ENCODE results near the gene TRIM39.
"Not testable (repeated sequence)": the region's sequence is repeated elsewhere in the genome, so short reads cannot be mapped to it uniquely, and the experiment has no call there.

The TRIM39 gene

DNA sequence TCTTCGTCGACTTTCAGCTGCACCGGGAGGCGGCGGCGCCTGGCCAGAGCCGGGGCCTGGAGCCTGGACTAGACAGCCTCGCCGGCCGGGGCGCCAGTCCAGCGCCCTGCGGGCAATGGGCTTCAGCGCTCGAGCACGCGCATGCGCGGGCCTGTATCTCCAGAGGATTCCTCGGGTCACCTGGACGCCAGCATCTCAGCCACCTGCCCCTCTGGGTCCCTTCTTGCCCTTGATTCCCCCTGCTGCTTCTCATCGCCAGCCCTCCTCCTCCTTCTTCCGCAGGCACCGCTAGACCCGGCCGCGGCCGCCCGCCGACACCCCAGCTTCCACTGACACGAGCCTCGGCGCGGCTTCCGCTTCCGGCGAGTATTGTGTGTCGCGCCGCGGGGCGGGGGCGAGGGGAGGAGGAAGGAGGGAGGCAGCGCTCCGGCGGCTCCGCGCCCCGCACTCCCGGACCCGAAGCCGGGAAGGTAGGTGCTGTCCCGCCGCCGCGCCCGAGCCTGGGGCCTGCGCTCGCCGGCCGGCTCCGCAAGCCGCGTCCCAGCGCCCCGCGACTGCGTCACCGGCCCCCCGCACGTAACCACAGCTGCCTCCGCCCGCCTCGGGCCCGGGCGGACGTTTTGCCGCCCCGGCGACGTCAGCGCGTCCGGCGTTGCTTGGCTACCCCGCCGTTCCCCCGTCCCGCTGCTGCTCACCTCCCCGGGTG is at the start of gene TRIM39:
Gene TRIM39 (plus strand): TSS at position 402 of the 706 bp plus-strand sequence. CDS start 2,391 bp downstream, outside the sequence.
- peak; percentile 68 to 95 (median 90) for DNase-seq
- intact Hi-C loops (cut with DNase I), result loop anchor here (2.0 kb wide), 1 partner anchor 18 kb away; the partner anchor contains the start of gene RPP21

DNA sequence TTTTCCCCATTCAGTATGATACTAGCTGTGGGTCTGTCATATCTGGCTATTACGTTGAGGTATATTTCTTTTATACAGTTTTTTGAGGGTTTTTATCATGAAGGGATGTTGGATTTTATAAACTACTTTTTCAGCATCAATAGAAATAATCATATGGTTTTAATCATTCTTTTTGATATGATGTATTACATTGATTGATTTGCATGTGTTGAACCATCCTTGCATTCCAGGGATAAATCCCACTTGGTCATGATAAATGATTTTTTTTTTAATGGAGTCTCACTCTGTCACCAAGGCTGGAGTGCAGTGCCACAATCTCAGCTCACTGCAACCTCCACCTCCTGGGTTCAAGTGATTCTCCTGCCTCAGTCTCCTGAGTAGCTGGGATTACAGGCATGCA is 45.7 kb upstream of the TRIM39 start:
- intact Hi-C loops (cut with DNase I); DNase-seq: not testable (repeated sequence)

DNA sequence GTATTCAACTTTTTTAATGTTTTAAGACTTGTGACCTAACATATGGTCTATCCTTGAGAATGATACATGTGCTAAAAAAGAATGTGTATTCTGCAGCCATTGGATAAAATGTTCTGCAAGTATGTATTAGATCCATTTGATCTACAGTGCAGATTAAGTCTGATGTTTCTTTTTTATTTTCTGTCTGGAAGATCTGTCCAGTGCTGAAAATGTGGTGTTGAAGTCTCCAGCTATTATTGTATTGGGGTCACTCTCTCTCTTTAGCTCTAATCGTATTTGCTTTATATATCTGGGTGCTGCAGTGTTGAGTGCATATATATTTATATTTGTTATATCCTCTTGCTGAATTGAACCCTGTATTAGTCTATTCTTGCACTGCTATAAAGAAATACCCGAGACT is 44.2 kb upstream of the TRIM39 start:
- intact Hi-C loops (cut with DNase I), result no loop called here
- DNase-seq, result no peak

DNA sequence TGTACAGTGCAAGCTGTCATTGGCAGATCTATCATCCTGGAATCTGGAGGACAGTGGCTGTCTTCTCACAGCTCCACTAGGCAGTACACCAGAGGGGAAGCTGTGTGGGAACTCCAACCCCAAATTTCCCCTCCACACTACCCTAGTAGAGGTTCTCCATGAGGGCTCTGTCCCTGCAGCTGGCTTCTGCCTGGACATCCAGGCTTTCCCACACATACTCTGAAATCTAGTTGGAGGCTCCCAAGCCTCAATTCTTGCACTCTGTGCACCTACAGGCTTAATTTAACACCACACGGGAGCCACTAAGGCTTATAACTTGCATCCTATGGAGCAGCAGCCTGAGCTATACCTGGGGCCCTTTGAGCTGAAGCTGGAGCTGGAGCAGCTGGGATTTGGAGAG is 43.0 kb upstream of the TRIM39 start:
- intact Hi-C loops (cut with DNase I), result no loop called here
- DNase-seq, result no peak

DNA sequence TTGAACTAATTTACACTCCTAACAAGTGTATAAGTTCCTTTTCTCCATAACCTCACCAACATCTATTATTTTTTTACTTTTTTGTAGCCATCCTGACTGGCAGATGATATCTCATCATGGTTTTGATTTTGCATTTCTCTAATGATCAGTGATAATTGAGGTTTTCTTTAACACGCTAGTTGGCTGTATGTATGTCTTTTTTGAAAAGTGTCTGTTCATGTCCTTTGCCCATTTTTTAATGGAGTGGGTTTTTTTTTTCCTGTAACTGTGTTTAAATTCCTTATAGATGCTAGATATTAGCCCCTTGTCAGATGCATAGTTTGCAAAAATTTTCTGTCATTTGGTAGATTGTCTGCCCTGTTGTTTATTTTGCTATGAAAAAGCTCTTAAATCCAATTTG is 39.6 kb upstream of the TRIM39 start:
- intact Hi-C loops (cut with DNase I), result no loop called here
- DNase-seq, result no peak

DNA sequence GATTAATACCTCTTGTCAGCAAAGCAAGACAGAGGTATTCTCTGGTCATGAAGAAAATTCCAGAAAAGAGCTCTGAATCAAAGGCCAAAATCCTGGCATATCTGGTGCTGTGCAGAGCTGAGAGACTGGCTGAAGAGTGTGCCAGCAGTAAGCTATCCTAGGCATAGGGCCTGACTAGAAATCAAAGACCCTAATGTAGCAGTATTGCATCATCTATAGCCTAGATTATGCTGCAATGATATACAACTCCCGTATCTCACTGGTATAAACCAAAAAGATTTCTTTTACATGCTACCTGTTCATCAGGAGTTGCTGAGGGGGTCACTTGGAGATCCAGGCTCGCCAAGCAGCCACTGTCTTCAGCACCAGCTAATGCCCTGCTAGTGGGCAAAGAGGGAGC is 30.9 kb upstream of the TRIM39 start:
- no peak for DNase-seq
- intact Hi-C loops (cut with DNase I), result no loop called here

DNA sequence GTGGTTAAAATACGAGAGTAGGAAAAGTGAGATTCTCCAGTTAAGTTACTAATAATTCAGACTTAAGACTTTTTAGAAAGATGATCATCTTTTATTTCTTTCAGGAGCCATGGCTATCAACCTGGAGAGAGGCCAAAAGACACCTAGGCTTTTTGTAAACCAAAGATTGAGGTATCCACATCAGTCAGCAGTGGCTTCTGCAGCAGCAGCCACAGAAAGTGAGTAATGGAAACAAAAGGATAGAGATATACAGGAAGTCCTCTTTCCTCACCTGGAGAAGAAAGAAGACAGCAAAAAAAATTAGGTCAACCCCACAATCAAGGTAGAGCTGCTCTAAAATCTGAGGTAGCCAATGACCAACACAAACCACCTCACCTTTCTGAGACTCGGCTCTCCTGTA is 22.7 kb upstream of the TRIM39 start:
- intact Hi-C loops (cut with DNase I), result no loop called here

DNA sequence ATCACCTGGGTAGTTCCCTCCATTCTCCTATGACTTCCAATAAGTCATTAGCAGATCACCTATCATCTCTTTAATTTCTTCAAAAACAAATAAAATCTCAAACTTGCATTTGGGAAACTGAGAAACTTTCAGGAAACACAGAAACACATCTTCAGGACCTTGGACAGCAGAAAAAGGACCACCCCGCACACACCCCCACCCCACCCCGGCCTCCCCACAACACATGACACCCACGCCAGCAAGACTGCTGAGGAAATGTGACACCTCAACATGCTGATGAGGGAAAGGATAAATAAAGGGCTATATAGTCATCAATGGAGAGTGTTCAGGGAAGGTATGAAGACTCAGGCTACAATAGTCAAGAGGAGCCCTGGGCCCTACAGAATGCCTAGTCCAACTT is 15.6 kb upstream of the TRIM39 start:
- no peak for DNase-seq
- intact Hi-C loops (cut with DNase I), result no loop called here

More for the DNA sequence above, 22.7 kb upstream of the TRIM39 start:
- no peak for DNase-seq

DNA sequence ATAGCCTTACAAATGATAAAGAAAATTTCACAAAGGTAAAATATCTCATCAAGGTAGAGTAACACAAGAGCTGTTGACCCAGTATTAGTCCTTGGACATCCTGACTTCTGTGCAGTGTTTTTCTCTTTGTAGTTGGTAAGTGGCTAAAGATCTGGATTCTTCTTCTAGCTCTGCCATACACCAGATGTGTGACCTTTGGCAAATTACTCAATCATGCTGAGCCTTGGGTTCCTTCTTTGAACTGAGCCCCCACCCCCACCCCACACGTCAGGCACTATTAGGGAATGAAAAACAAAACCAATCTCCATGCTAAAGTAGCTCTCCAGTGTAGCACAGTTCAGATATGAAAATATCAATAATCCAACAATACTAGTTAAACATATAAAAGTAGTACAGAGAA is 15.1 kb upstream of the TRIM39 start:
- intact Hi-C loops (cut with DNase I), result no loop called here
- DNase-seq, result no peak

DNA sequence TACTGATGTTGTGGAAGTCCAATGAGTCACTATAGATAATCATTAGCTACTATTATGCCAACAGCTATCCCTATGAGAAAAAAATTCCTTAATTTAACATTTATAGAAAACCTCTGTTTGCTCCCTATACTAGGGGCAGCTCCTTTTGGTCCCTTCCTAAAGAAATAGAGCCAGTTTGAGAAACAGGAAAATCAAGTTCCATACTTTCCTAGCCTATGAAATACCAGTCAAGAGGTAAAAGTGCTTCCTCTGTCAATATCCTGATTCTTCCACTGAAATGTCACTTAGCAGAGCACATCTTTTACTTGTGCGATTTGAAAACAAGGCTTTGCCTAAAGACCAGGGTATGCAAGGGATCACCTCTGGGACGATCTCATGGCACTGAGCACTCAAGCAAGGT is 14.5 kb upstream of the TRIM39 start:
- DNase-seq, result no peak
- intact Hi-C loops (cut with DNase I), result no loop called here

DNA sequence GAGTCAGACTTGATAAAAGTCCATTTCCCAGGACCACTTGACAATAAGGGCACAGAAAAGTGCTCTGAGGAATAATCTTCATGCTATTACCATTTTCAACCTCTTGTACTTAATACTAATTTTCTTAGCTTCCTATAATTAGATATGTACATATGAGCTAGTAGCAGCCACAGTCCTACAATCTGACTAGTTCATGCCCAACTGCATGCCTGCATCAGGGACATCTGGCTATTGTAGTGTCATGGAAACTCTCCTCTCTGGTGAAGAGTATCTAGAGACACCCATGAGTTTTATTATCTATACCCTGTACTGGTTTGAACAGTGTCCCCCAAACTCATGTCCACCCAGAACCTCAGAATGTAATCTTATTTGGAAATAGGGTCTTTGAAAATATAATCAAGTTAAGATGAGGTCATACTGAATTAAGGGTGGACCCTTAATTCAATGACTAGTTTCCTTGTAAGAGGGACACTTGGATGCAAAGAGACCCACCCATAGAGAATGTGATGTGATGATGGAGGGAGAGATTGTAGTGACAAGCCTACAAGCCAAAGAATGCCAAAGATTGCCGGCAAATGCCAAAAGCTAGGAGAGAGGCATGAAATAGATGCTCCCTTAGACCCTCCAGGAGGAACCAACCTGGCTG is 13.9 kb upstream of the TRIM39 start:
- DNase-seq, result no peak
- intact Hi-C loops (cut with DNase I), result no loop called here

DNA sequence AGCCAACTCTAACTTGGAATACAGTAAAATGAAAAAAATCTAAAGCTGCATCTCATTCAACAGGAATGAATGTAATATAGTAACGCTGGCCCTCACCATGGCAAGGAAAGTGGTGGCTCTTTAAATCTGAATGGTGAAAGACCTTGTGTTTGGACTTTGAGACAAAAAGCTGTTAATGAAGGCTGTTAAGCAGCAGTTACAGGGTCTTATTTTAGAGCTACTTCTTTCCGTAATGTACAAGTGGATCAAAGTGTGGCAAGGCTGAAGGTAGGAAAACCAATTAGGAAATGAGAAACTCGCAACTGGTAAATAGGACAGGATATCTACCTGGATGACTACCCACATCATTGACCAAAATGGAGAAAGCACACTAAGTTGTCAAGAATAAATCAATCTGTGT is 11.6 kb upstream of the TRIM39 start:
- no peak for DNase-seq
- intact Hi-C loops (cut with DNase I), result no loop called here

DNA sequence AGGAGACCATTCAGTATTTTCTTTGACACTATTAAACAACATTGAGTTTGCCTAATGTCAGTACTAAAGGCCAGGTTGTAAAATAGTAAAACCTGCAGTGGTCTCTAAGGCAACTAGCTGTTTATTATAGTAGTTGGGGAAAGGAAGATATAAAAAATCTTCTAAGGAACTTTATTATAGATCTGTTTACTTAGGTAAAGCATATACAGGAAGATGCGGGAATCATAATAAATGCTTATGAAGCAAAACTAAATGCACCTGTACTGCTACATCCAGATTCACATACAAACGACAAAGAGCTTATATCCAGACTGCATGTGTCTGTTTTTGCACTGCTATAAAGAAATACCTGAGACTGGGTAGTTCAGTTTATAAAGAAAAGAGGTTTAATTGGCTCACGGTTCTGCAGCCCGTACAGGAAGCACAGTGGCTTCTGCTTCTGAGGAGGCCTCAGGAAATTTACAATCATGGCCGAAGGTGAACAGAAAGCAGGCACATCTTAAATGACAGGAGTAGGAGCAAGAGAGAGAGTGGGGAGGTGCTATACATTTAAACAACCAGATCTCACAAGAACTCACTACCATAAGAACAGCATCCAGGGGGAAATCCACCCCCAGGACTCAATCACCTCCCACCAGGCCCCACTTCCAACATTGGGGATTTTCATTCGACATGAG is 8.7 kb upstream of the TRIM39 start:
- intact Hi-C loops (cut with DNase I), result no loop called here
- DNase-seq, result no peak

DNA sequence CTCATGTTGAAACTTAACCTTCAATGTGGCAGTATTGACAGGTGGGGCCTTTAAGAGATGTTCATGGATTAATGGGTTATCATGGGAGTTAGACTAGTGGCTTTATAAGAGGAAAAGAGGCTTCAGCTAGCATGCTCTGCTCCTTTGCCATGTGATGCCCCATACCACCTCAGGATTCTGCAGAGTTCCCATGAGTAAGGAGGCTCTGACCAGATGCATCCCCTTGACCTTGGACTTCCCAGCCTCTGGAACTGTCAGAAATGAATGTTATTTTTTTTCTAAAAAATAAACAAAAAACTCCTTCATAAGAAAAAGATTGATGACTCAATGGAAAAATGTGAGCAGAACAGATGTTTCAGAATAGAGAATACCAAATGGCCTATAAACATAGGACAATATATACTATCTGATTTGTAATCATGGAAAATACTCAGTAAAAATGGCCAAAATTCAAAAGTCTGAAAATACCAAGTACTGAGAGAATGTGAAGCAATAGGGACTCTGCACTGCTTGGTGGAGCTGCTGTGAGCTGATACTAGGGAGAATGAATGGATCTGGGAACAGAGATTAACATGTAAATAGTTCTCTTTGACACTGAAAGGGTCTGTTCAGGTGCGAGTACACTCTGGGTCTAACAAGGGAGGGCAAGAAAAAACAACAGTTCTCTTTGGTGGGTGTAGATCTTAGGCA is 7.4 kb upstream of the TRIM39 start:
- no peak for DNase-seq
- intact Hi-C loops (cut with DNase I), result no loop called here

DNA sequence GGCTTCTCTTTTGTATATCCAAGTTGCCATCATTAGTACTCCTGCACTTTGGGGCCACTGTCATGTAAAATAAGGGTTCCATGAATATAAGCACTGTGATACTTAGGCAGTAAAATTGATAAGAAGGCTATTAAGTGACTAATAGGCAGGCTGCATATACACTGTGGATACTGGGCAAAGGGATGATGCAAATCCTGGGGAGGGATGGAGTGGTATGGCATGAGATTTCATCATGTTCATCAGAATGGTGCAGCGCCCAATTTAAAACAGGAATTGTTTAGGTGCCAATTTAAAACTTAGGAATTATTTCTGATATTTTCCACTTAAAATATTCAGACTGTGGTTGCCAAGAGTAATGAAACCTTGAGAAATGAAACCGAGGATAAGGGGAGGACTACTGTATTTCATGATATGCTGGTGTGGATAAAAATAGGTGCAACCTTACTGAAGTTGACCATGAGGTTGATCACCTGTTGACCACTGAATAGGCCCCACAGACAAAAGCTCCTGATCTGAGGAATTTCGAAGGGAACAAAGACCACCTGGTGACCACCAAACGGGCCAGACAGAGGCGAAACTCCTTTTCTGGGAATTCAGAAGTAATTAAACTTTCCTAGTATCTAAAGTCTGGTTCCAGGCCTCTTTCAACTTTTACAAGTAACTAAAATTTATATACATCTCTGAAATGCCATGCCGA is 4.9 kb upstream of the TRIM39 start:
- intact Hi-C loops (cut with DNase I), result no loop called here
- no peak for DNase-seq

DNA sequence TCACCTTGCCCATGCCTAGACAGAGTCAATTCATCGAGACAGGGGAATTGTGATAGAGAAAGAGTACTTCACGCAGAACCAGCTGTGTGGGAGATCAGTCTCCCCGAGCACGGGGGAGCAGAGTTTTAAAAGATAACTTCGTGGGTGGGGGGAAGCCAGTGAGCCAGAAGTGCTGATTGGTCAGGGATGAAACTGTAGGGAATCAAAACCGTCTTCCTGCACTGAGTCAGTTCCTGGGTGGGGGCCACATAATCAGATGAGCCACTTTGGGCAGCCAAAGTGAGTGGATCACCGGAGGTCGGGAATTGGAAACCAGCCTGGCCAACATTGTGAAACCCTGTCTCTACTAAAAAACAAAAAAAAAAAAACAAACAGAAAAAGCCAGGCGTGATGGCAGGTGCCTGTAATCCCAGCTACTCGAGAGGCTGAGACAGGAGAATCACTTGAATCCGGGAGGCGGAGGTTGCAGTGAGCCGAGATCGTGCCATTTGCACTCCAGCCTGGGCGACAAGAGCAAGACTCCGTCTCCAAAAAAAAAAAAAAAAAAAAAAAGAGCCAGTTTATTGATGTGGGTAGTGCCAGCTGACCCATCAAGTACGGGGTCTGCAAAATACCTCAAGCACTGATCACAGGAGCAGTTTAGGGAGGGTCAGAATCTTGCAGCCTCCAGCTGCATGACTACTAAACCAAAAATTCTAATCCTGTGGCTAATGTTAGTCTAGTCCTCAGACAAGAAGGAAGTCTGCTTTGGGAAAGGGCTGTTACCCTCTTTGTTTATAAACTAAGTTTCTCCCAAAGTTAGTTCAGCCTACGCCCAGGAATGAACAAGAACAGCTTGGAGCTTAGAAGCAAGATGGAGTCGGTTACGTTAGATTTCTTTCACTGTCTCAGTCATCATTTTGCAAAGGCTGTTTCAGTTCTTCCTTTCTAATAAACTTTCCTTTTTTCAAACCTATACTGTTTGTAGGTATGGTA is 3.9 kb upstream of the TRIM39 start:
- intact Hi-C loops (cut with DNase I), result no loop called here
- peak in 2 of 42 donors; percentile 12 to 37 for DNase-seq

DNA sequence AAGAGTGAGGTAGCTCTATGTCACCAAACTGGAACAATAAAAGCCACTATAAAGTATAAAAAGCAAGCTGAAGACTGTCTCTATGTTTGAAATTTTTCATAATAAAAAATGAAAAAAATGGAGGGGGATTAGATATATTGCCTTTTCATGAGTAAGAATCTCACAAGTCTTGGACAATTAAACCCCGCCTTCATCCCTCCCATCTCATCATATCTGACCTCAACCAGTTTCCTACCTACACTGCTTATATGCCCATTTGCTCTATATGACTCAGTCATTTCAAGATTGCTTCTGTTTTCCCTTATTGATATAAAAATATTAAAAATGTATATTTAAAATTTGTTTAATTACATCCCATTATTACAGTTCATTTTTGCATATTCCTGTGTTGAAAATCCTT is 2.9 kb upstream of the TRIM39 start:
- intact Hi-C loops (cut with DNase I), result no loop called here
- no peak for DNase-seq
